Natural killer cell (primary cell): ENCODE measurements around the gene NRP1. TPM values are rescaled to one million over a fixed set of nuclear protein-coding genes. Genes with fewer than 3 reads are reported as not detected.

Source experiments
- ATAC-seq, 3 donors: fragments of 150-1000 bp in 2 of 3; fragments of 200-7000 bp in 1 of 3; cut with Tn5 transposase; 1 replicate in 1 of 3; 2 replicates in 2 of 3; pipeline ENCODE4 v1.10.0; 2021; ENCODE audit warnings: mild to moderate bottlenecking in 2 of 3, moderate library complexity in 2 of 3
- DNase-seq, 2 donors: peaks; one replicate each; pipeline versions ENCODE4 v3.0.0 to v3.0.0-alpha.2; 2013 to 2021; ENCODE audit warnings: mixed read lengths in 1 of 2
- H3K27ac ChIP-seq: one replicate; pipeline ENCODE4 v1.5.1; 2013; ENCODE audit warnings: mild to moderate bottlenecking, low read length
- H3K27me3 ChIP-seq: one replicate; pipeline ENCODE4 v1.6.1; 2013; ENCODE audit warnings: low read length; ENCODE audit not compliant: control insufficient read depth, insufficient read depth
- H3K36me3 ChIP-seq: one replicate; pipeline ENCODE4 v1.6.1; 2013; ENCODE audit warnings: low read length; ENCODE audit not compliant: control insufficient read depth, insufficient read depth
- H3K4me1 ChIP-seq: one replicate; pipeline ENCODE4 v1.6.1; 2013; ENCODE audit warnings: low read length; ENCODE audit not compliant: control insufficient read depth, insufficient read depth
- H3K4me3 ChIP-seq: one replicate; pipeline ENCODE4 v1.5.1; 2013; ENCODE audit warnings: low read length
- H3K9me3 ChIP-seq: one replicate; pipeline ENCODE4 v1.6.1; 2013; ENCODE audit warnings: low read length; ENCODE audit not compliant: control insufficient read depth, insufficient read depth
- H3K27ac Mint-ChIP-seq, 2 donors: one replicate each; pipeline ENCODE4 v1.8.0; 2022; ENCODE audit warnings: mild to moderate bottlenecking in 2 of 2, mixed read lengths in 2 of 2, moderate library complexity in 1 of 2
- H3K27me3 Mint-ChIP-seq, 2 donors: one replicate each; pipeline ENCODE4 v1.8.0; 2022; ENCODE audit warnings: low read depth in 2 of 2, mixed read lengths in 2 of 2
- H3K36me3 Mint-ChIP-seq: one replicate; pipeline ENCODE4 v1.8.0; 2022; ENCODE audit warnings: mixed read lengths
- H3K4me1 Mint-ChIP-seq, 2 donors: one replicate each; pipeline ENCODE4 v1.8.0; 2022; ENCODE audit warnings: mixed read lengths in 2 of 2
- H3K4me3 Mint-ChIP-seq: one replicate; pipeline ENCODE4 v1.8.0; 2022; ENCODE audit warnings: mild to moderate bottlenecking, moderate library complexity, mixed read lengths
- H3K9me3 Mint-ChIP-seq, 2 donors: one replicate each; pipeline ENCODE4 v1.8.0; 2022; ENCODE audit warnings: mixed read lengths in 2 of 2
- CTCF ChIP-seq: fragments of 200-600 bp; IDR thresholded peaks from one replicate; pipeline ENCODE4 v1.8.0; 2022; ENCODE audit warnings: antibody characterized with exemption
- WGBS: methylation state at CpG from one replicate; pipeline ENCODE4 v1.1.7; 2013; ENCODE audit warnings: missing lambda C conversion rate; ENCODE audit not compliant: insufficient coverage; 5-methylcytosine and 5-hydroxymethylcytosine counted together
- intact Hi-C: fragments of 100-400 bp; cut with micrococcal nuclease; formaldehyde crosslinking; loops from one replicate; pipeline ENCODE4 v1.14.2; 2022
- total RNA-seq, 4 donors: library from RNA; stranded (reverse); fragments of 120-200 nt in 1 of 4; gene quantifications; one replicate each; pipeline versions ENCODE4 v1.2.3 to v1.2.4, GENCODE V29; 2013 to 2022

NRP1 gene
- total RNA-seq, 3 donors from 2014 or later (not counting 1 experiment from before 2014, with no cell fraction given): 0.16 to 1.5 TPM; not detected in 1

- ATAC-seq (no peak), DNase-seq (no peak)
- WGBS: 55% methylated on average over 2 of the region's 4 CpGs
- Mint-ChIP-seq H3K27me3 (peaks cover 22 to 71% of the 10 kb centered on the region in 2 donors), H3K36me3 (no peaks in the 10 kb centered on the region), H3K9me3 (no peaks in the 10 kb centered on the region), H3K4me3 (no peak overlapping the region), H3K27ac (no peak overlapping the region), H3K4me1 (no peaks in the 10 kb centered on the region)
- intact Hi-C loops: no loop called here
- peaks cover 6% of the 10 kb centered on the region for H3K27me3 ChIP-seq
- no peaks in the 10 kb centered on the region for H3K36me3 ChIP-seq
- H3K9me3 ChIP-seq: no peaks in the 10 kb centered on the region
- no peak overlapping the region for H3K27ac ChIP-seq
- no peaks in the 10 kb centered on the region for H3K4me1 ChIP-seq
- H3K4me3 ChIP-seq: no peak overlapping the region
- TF ChIP-seq CTCF: no peak
Observed at GRCh38 chr10:33286157-33286934, 48.1 kb downstream of the NRP1 start.

GRCh38 chr10:33284945-33285344, 49.5 kb downstream of the NRP1 start:
- H3K36me3 ChIP-seq: no peaks in the 10 kb centered on the region
- no peak for DNase-seq
- 87% methylated on average over 2 of the region's 2 CpGs for WGBS
- H3K4me1 Mint-ChIP-seq: no peaks in the 10 kb centered on the region
- H3K27me3 Mint-ChIP-seq: peaks cover 19 to 70% of the 10 kb centered on the region in 2 donors
- H3K4me3 Mint-ChIP-seq: no peak overlapping the region
- H3K4me1 ChIP-seq: no peaks in the 10 kb centered on the region
- no peaks in the 10 kb centered on the region for H3K9me3 ChIP-seq
- no peak for TF ChIP-seq CTCF
- no peak for ATAC-seq
- H3K4me3 ChIP-seq: no peak overlapping the region
- H3K27ac ChIP-seq: no peak overlapping the region
- intact Hi-C loops: no loop called here
- H3K27me3 ChIP-seq: peaks cover 3% of the 10 kb centered on the region
- H3K9me3 Mint-ChIP-seq: no peaks in the 10 kb centered on the region
- H3K27ac Mint-ChIP-seq: no peak overlapping the region
- H3K36me3 Mint-ChIP-seq: no peaks in the 10 kb centered on the region

GRCh38 chr10:33279811-33280602, 54.5 kb downstream of the NRP1 start:
- TF ChIP-seq CTCF: no peak
- Histone ChIP-seq H3K27me3 (peaks cover 2% of the 10 kb centered on the region), H3K4me1 (no peaks in the 10 kb centered on the region), H3K36me3 (no peaks in the 10 kb centered on the region), H3K4me3 (no peak overlapping the region), H3K27ac (no peak overlapping the region), H3K9me3 (no peaks in the 10 kb centered on the region)
- Mint-ChIP-seq H3K36me3 (no peaks in the 10 kb centered on the region), H3K4me3 (no peak overlapping the region), H3K9me3 (no peaks in the 10 kb centered on the region), H3K27me3 (peaks cover 11 to 51% of the 10 kb centered on the region in 2 donors), H3K4me1 (no peaks in the 10 kb centered on the region), H3K27ac (no peak overlapping the region)
- DNase-seq: no peak
- no peak for ATAC-seq
- intact Hi-C loops: no loop called here
- 81% methylated on average over 3 of the region's 5 CpGs for WGBS
